HUES64 (cell line): ENCODE data around the gene SZT2.
"Not testable (repeated sequence)": the region's sequence is repeated elsewhere in the genome, so short reads cannot be mapped to it uniquely, and the experiment has no call there.

Experiments used
- H3K27ac ChIP-seq: 2 replicates; pipeline ENCODE4 v1.7.0; 2013; ENCODE audit warnings: low read depth, low read length, inconsistent platforms
- H3K27me3 ChIP-seq: 2 replicates; pipeline ENCODE4 v1.6.1; 2013; ENCODE audit warnings: mild to moderate bottlenecking, low read length; ENCODE audit not compliant: insufficient read depth
- H3K36me3 ChIP-seq: 2 replicates; pipeline ENCODE4 v1.6.1; 2013; ENCODE audit warnings: mild to moderate bottlenecking, low read length; ENCODE audit not compliant: insufficient read depth
- H3K4me1 ChIP-seq: 2 replicates; pipeline ENCODE4 v1.6.1; 2013; ENCODE audit warnings: mild to moderate bottlenecking, low read length, moderate library complexity; ENCODE audit not compliant: insufficient read depth
- H3K4me3 ChIP-seq: 2 replicates; pipeline ENCODE4 v1.5.1; 2013; ENCODE audit warnings: mild to moderate bottlenecking, low read length, moderate library complexity
- H3K9ac ChIP-seq: 2 replicates; pipeline ENCODE4 v1.6.1; 2013; ENCODE audit warnings: mild to moderate bottlenecking, low read depth, low read length
- H3K9me3 ChIP-seq: 2 replicates; pipeline ENCODE4 v1.6.1; 2013; ENCODE audit warnings: low read depth, low read length; ENCODE audit not compliant: insufficient read depth
- WGBS: fragments of 150-250, 120-280 bp; methylation state at CpG from one replicate; pipeline ENCODE4 v1.1.7; 2013; ENCODE audit warnings: missing lambda C conversion rate; 5-methylcytosine and 5-hydroxymethylcytosine counted together

SZT2 gene

DNA sequence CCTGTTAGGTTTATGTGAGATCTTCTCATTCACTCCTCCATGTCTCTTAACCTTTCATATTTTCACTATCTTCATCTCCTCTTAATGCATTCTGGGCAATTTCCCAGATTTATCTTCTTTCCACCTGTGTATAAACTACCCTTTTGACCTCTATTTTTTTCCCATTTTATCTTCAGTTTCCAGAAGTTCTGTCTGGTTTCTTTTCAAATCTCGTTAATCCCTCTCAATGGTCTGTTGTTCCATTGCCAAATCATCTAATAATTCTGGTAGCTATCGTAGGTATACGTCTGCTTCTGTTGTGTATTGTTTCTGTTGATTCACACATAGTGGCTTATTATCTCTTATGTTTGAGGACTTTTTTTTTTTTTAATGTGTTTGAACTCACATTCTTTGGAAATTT lies 89.7 kb downstream of the SZT2 start:
- WGBS = 84% methylated on average over 3 of the region's 3 CpGs
- Histone ChIP-seq H3K27me3 (no peaks in the 10 kb centered on the region), H3K4me3 (no peak overlapping the region), H3K9ac (no peak overlapping the region), H3K27ac (no peak overlapping the region), H3K36me3 (no peaks in the 10 kb centered on the region), H3K9me3 (no peaks in the 10 kb centered on the region), H3K4me1 (peaks cover 2% of the 10 kb centered on the region; the same call in 1 of the 2 replicates)

DNA sequence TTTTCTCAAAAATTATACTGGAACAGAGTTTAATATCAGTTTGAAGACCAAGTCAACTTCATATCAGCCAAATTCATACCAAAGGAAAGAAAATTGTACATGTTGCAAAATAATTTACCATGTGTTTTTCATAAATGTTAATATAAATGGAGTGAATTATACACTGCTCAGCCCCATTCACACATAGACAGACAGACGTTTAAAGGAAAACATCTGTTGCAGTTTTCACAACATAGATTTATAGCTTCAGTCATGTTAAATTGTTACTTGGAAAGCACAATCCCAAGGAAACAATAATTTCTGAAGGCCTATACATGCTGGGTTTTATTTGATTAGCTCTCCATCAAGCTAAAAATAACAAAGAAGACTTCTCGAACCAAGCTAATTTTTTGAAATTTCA lies 91.8 kb downstream of the SZT2 start:
- H3K4me1 ChIP-seq = no peaks in the 10 kb centered on the region; the same call in 1 of the 2 replicates
- no peaks in the 10 kb centered on the region for H3K27me3 ChIP-seq
- 100% methylated on average over 1 of the region's 2 CpGs for WGBS
- H3K27ac ChIP-seq = no peak overlapping the region
- no peaks in the 10 kb centered on the region for H3K36me3 ChIP-seq
- H3K9me3 ChIP-seq = 0 out of 2 replicates have a peak, but pooled peaks cover 2% of the 10 kb centered on the region
- H3K4me3 ChIP-seq = no peak overlapping the region
- H3K9ac ChIP-seq = no peak overlapping the region

GRCh38 chr1:43482215-43482614 lies 92.5 kb downstream of the SZT2 start:
- no peaks in the 10 kb centered on the region for H3K4me1 ChIP-seq
- H3K36me3 ChIP-seq = no peaks in the 10 kb centered on the region
- H3K27me3 ChIP-seq = no peaks in the 10 kb centered on the region
- WGBS = no CpG with 5 or more reads among the region's 1 CpG
- no peak overlapping the region for H3K9ac ChIP-seq
- H3K4me3 ChIP-seq = no peak overlapping the region
- H3K9me3 ChIP-seq = 0 out of 2 replicates have a peak, but pooled peaks cover 3% of the 10 kb centered on the region
- H3K27ac ChIP-seq = no peak overlapping the region

- H3K4me1 ChIP-seq = no peaks in the 10 kb centered on the region
- H3K27me3 ChIP-seq = no peaks in the 10 kb centered on the region
- no peak overlapping the region for H3K4me3 ChIP-seq
- no peak overlapping the region for H3K27ac ChIP-seq
- WGBS = 88% methylated on average over 2 of the region's 2 CpGs
- H3K9ac ChIP-seq = no peak overlapping the region
- peaks cover 11% of the 10 kb centered on the region; the same call in 1 of the 2 replicates for H3K9me3 ChIP-seq
- no peaks in the 10 kb centered on the region for H3K36me3 ChIP-seq
Measured at GRCh38 chr1:43484367-43484766, 94.7 kb downstream of the SZT2 start.

DNA sequence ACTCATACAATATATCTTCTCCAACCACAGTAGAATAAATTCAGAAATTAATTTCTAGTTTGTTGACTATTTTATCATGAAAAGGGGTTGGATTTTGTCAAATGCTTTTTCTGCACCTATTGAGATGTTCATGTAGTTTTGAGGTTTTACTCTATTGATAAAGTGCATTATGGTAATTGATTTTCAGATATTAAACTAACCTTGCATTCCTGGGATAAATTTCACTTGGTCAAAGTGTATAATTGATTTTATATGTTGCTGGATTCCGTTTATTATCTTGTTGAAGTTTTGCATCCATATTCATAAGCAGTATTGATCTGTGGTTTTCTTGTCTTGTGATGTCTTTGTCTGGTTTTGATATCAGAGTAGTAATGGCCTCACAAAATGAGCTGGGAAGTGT lies 98.5 kb downstream of the SZT2 start:
- Histone ChIP-seq H3K4me1 (no peaks in the 10 kb centered on the region), H3K9me3 (peaks cover 20% of the 10 kb centered on the region), H3K36me3 (no peaks in the 10 kb centered on the region), H3K27me3 (no peaks in the 10 kb centered on the region), H3K4me3 (no peak overlapping the region), H3K9ac (no peak overlapping the region), H3K27ac (no peak overlapping the region)
- WGBS = 83% methylated on average over 1 of the region's 1 CpG

DNA sequence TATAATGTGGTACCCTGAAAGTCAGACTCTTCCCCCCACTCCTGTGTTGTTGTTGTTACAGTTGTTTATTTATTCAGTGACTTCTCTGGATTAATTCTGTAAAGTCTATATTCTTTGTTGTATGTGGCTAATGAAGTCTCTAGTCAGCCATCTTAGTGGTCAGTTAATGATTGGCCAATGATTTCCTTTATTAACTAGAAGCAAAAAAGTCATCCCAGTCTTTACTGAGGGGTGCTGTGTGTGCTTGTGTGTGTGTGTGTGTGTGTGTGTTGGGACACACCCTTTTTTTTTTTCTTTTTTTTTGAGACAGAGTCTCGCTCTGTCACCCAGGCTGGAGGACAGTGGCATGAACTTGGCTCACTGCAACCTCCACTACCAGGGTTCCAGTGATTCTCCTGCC lies 101.4 kb downstream of the SZT2 start:
- WGBS = 100% methylated on average over 1 of the region's 1 CpG
- Histone ChIP-seq H3K4me3 (no peak overlapping the region), H3K36me3 (no peaks in the 10 kb centered on the region), H3K9me3 (peaks cover 20% of the 10 kb centered on the region), H3K4me1 (peaks cover 18% of the 10 kb centered on the region), H3K9ac (no peak overlapping the region), H3K27ac (no peak overlapping the region), H3K27me3 (no peaks in the 10 kb centered on the region)

- WGBS = 93% methylated on average over 2 of the region's 2 CpGs
- Histone ChIP-seq H3K9me3 (peaks cover 15% of the 10 kb centered on the region), H3K27ac (no peak overlapping the region), H3K27me3 (no peaks in the 10 kb centered on the region), H3K4me1 (peaks cover 18% of the 10 kb centered on the region), H3K4me3 (no peak overlapping the region), H3K9ac (no peak overlapping the region), H3K36me3 (no peaks in the 10 kb centered on the region)
Measured at GRCh38 chr1:43492826-43493225, 103.1 kb downstream of the SZT2 start.

DNA sequence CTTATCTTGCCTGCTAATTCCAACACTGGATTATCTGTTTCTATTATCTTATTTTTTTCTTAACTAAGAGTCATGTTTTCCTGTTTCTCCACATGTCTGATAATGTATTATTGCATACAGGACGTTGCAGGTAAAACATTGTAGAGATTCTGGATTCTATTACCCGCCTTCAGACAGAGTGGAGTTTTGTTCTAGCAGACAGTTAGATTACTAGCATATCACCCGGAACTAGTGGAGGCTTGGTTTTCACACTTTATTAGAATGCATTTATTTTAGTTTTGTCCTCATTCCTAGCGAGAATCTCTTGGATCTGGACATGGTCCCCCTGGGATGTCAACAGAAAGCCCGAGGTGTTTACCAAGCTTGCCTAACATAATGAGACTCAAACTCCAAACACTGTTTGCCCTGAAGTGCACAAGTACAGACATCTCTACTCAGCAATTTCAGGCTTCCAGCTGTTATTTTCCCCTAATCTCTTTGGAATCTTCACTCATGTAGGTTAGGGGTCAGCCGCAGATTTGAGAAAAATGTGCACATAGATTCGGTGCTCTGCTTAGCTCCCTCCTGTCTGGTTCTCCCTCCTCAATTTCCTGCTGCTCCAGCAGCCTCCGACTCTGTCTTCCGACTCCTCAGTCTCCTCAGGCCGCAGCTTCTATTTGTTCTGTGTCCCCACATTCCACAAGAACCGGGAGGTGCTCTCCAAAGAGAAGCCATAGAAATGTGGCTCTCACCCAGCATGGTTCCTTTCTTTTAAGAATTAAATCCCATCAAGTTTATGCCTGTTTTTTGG lies 104.2 kb downstream of the SZT2 start:
- Histone ChIP-seq H3K27me3 (no peaks in the 10 kb centered on the region), H3K9ac (0 out of 2 replicates have a peak overlapping the region, but pooled peaks have one; percentile 16), H3K36me3 (no peaks in the 10 kb centered on the region), H3K4me1 (peaks cover 18% of the 10 kb centered on the region), H3K27ac (peak overlapping the region; percentile 27; the same call in 1 of the 2 replicates), H3K4me3 (peak overlapping the region; percentile 11; the same call in 1 of the 2 replicates), H3K9me3 (peaks cover 9% of the 10 kb centered on the region; the same call in 1 of the 2 replicates)
- WGBS = 47% methylated on average over 11 of the region's 11 CpGs

GRCh38 chr1:43495204-43495603 lies 105.5 kb downstream of the SZT2 start:
- WGBS = 79% methylated on average over 7 of the region's 7 CpGs
- Histone ChIP-seq H3K9me3 (peaks cover 9% of the 10 kb centered on the region; the same call in 1 of the 2 replicates), H3K36me3 (no peaks in the 10 kb centered on the region), H3K27ac (no peak overlapping the region), H3K4me3 (no peak overlapping the region), H3K9ac (no peak overlapping the region), H3K4me1 (peaks cover 18% of the 10 kb centered on the region), H3K27me3 (no peaks in the 10 kb centered on the region)

DNA sequence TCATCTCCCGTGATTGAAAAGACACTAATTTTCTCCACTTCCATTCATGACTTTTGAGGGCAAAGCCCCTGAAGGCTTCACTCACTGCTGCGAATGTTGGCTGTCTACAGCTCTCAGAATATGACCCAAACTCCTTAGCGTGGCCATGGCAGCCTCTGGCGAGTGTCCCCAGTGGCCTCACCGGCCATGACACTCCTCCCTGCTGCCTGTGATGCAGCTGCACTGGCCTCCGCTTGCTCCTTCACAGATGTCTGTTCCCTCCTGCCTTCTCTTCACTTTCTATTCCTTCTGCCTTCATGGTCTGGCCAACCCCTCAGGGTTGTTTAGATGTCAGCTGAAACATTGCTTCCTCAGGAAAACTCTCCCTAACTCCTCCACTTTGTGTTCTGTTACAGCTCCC lies 110.2 kb downstream of the SZT2 start:
- Histone ChIP-seq H3K27me3 (no peaks in the 10 kb centered on the region), H3K9me3 (no peaks in the 10 kb centered on the region), H3K4me3 (no peak overlapping the region), H3K36me3 (no peaks in the 10 kb centered on the region), H3K9ac (no peak overlapping the region), H3K27ac (no peak overlapping the region), H3K4me1 (peaks cover 3% of the 10 kb centered on the region; the same call in 1 of the 2 replicates)
- 80% methylated on average over 6 of the region's 6 CpGs for WGBS

- not testable (repeated sequence) for H3K27ac ChIP-seq, H3K4me1 ChIP-seq, H3K4me3 ChIP-seq, H3K9ac ChIP-seq, H3K9me3 ChIP-seq, H3K36me3 ChIP-seq, H3K27me3 ChIP-seq
- 95% methylated on average over 19 of the region's 33 CpGs for WGBS
Measured at GRCh38 chr1:43501806-43502205, 112.1 kb downstream of the SZT2 start.
